Measurements from ENCODE around the gene NPB.

NPB gene

GRCh38 chr17:81921996-81922565 is 20.0 kb downstream of the NPB start:
- no peak for TF ChIP-seq CTCF (IDR thresholded peaks at IDR 0.05; ENCODE audit: low read depth, low read length, missing control alignments)
- no peak overlapping the region for H3K4me3 ChIP-seq (ENCODE audit: low read depth, low read length)
- no peak for DNase-seq (ENCODE audit: low read depth)

GRCh38 chr17:81922566-81923301 is 20.7 kb downstream of the NPB start:
- no peak overlapping the region for H3K4me3 ChIP-seq (ENCODE audit: low read depth, low read length)
- no peak for DNase-seq (ENCODE audit: low read depth)

GRCh38 chr17:81923302-81924260 is 21.5 kb downstream of the NPB start:
- H3K4me3 ChIP-seq (ENCODE audit: low read depth, low read length), result no peak overlapping the region
- no peak for DNase-seq (ENCODE audit: low read depth)
- TF ChIP-seq CTCF (IDR thresholded peaks at IDR 0.05; ENCODE audit: low read depth, low read length, missing control alignments), result no peak

More at GRCh38 chr17:81922566-81923301, 20.7 kb downstream of the NPB start:
- TF ChIP-seq CTCF (IDR thresholded peaks at IDR 0.05; ENCODE audit: low read depth, low read length, missing control alignments), result no peak

DNA sequence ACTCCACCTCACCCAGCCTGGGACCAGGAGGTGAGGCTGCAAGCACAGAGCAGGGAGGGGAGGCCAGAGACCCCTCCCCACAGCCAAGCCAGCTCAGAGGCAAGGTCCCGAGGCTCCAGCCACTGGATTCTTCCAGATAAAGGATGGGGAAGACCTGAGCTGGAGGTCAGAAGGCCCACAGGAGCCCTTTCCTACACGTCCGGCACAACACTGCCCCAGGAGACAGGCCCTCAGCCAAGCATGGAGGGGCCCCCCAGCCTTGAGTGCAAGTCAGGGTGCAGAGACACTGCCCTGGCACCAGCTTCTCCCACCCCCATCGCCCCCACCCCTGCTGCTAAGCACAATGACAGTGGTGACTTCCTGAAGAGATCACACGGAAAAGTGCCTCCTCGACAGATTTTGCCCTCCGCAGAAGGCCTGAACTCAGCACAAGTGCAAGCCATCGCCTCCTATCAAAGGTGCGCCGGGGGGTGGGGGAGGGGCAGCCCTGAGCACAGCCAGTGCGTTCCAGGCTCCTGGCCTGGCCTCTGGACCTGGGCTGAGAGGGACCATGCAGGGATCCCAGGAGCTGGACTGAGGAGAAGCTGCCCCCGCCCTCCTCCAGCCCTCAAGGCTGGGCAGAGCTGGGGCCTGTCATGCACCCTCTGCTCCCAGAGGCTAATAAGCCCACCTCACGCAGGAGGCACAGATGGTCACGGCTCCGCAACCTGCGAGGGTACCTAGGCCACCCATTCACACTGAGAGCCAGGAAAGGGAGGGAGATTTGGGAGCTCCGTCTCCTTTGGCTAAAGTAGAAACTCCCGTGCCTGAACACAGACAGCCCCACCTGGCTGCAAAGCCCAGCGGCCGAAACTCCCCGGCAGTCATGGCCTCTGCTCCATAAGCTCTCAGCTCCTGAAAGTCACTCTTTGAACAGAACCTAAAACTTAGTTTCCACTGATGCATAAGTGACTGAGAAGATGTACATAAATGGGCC is 22.8 kb downstream of the NPB start:
- H3K4me3 ChIP-seq (ENCODE audit: low read depth, low read length), result no peak overlapping the region
- no peak for TF ChIP-seq CTCF (IDR thresholded peaks at IDR 0.05; ENCODE audit: low read depth, low read length, missing control alignments)
- DNase-seq (ENCODE audit: low read depth), result no peak

- H3K4me3 ChIP-seq (ENCODE audit: low read depth, low read length), result peak overlapping the region; percentile 61
- no peak for TF ChIP-seq CTCF (IDR thresholded peaks at IDR 0.05; ENCODE audit: low read depth, low read length, missing control alignments)
- no peak for DNase-seq (ENCODE audit: low read depth)
These were observed 23.9 kb downstream of the NPB start for GRCh38 chr17:81925860-81926450.
